COR-L47 (cell line): ENCODE results near the gene PRODH2.
A peak's percentile ranks its signal among the peaks of the same experiment; 100 is the strongest.
"Not testable (repeated sequence)": the region's sequence is repeated elsewhere in the genome, so short reads cannot be mapped to it uniquely, and the experiment has no call there.

Source experiments
- DNase-seq: peaks from one replicate; lab custom pipeline; 2025; lab: John Stamatoyannopoulos, UW

PRODH2 gene

GRCh38 chr19:35781650-35782049 is 31.0 kb downstream of the PRODH2 start:
- no peak for DNase-seq

GRCh38 chr19:35780717-35781116 is 31.9 kb downstream of the PRODH2 start:
- no peak for DNase-seq

GRCh38 chr19:35780058-35780457 is 32.6 kb downstream of the PRODH2 start:
- DNase-seq = no peak

- DNase-seq = no peak
Measured at GRCh38 chr19:35779033-35779432, 33.6 kb downstream of the PRODH2 start.

GRCh38 chr19:35777961-35778360 is 34.7 kb downstream of the PRODH2 start:
- DNase-seq = no peak

- DNase-seq = no peak
Measured at GRCh38 chr19:35777086-35777841, 35.4 kb downstream of the PRODH2 start.

- DNase-seq = no peak
Measured at GRCh38 chr19:35776102-35776788, 36.4 kb downstream of the PRODH2 start.

- DNase-seq = peak; percentile 99
Measured at GRCh38 chr19:35775298-35776101, 37.1 kb downstream of the PRODH2 start, which contains the start of gene ARHGAP33. Gene ARHGAP33 (plus strand): TSS chr19:35775564. CDS start chr19:35775659, 95 bp downstream.

GRCh38 chr19:35775046-35775297 is 37.7 kb downstream of the PRODH2 start:
- DNase-seq = no peak

GRCh38 chr19:35774274-35775045 is 38.2 kb downstream of the PRODH2 start:
- DNase-seq = no peak

- DNase-seq = no peak
Measured at GRCh38 chr19:35773020-35773806, 39.4 kb downstream of the PRODH2 start.

GRCh38 chr19:35772362-35772761 is 40.3 kb downstream of the PRODH2 start:
- DNase-seq = not testable (repeated sequence)

- DNase-seq = no peak
Measured at GRCh38 chr19:35768082-35768421, 44.6 kb downstream of the PRODH2 start.

- DNase-seq = no peak
Measured at GRCh38 chr19:35767288-35768081, 45.2 kb downstream of the PRODH2 start.

- no peak for DNase-seq
Measured at GRCh38 chr19:35766571-35767104, 46.0 kb downstream of the PRODH2 start.

- DNase-seq = no peak
Measured at GRCh38 chr19:35764432-35765315, 48.0 kb downstream of the PRODH2 start.

- DNase-seq = no peak
Measured at GRCh38 chr19:35760711-35761349, 51.8 kb downstream of the PRODH2 start.

GRCh38 chr19:35759697-35760096 is 52.9 kb downstream of the PRODH2 start:
- no peak for DNase-seq
